Thoracic aorta (tissue), 2 donors: ENCODE measurements around the gene PRR7. TPM values are rescaled to one million over a fixed set of nuclear protein-coding genes. Genes with fewer than 3 reads are reported as not detected.

Experiments used
- ATAC-seq: fragments of 150-250 bp; one replicate; pipeline ENCODE4 v1.8.0; 2017; ENCODE audit warnings: low read depth; ENCODE audit not compliant: insufficient number of reproducible peaks, low FRiP score
- DNase-seq: peaks from one replicate; pipeline ENCODE4 v3.0.0-alpha.2; 2020; ENCODE audit warnings: low spot score
- H3K27ac ChIP-seq, 2 donors: fragments of 200-600 bp; sonication (generic); 1 replicate in 1 of 2; 2 replicates in 1 of 2; pipeline ENCODE4 v1.5.1; 2016; ENCODE audit warnings: mild to moderate bottlenecking in 2 of 2, moderate library complexity in 2 of 2
- H3K27me3 ChIP-seq: fragments of 200-600 bp; sonication (generic); replicated peaks from 2 replicates; pipeline ENCODE4 v1.6.0; 2016; ENCODE audit warnings: mild to moderate bottlenecking; ENCODE audit not compliant: insufficient read depth
- H3K36me3 ChIP-seq: fragments of 200-600 bp; sonication (generic); one replicate; pipeline ENCODE4 v1.5.1; 2016
- H3K4me1 ChIP-seq, 2 donors: fragments of 200-600 bp; sonication (generic); 1 replicate in 1 of 2; 2 replicates in 1 of 2; pipeline versions ENCODE4 v1.5.1 to v1.6.0; 2016; ENCODE audit warnings: low read depth in 2 of 2, mild to moderate bottlenecking in 1 of 2; ENCODE audit not compliant: control insufficient read depth in 1 of 2
- H3K4me3 ChIP-seq: fragments of 200-600 bp; sonication (generic); 2 replicates; pipeline ENCODE4 v1.5.1; 2016; ENCODE audit warnings: mild to moderate bottlenecking
- H3K9me3 ChIP-seq: fragments of 200-600 bp; sonication (generic); 2 replicates; pipeline ENCODE4 v1.5.1; 2016
- CTCF ChIP-seq: fragments of 200-600 bp; sonication (generic); IDR thresholded peaks from one replicate; pipeline ENCODE4 v1.5.1; 2019; ENCODE audit warnings: antibody characterized with exemption
- total RNA-seq, 2 donors: library from RNA; depleted of rRNA; stranded (reverse); fragments of >200 nt; gene quantifications; one replicate each; pipeline versions ENCODE4 v1.1.0 to v1.2.3, GENCODE V29; 2016

Gene PRR7
- total RNA-seq, 2 donors from 2014 or later, result 4.1 to 11.0 TPM

- ATAC-seq (no peak), DNase-seq (no peak)
- Histone ChIP-seq H3K27ac (peak overlapping the region; percentile 77 to 100), H3K4me3 (peak overlapping the region; percentile 90), H3K36me3 (peaks cover 72% of the 10 kb centered on the region), H3K9me3 (no peaks in the 10 kb centered on the region), H3K27me3 (no peaks in the 10 kb centered on the region), H3K4me1 (peaks cover 53 to 95% of the 10 kb centered on the region in 2 donors)
- no peak for TF ChIP-seq CTCF
Observed at GRCh38 chr5:177490992-177491391, 44.4 kb downstream of the PRR7 start.

GRCh38 chr5:177491429-177491945 is 44.9 kb downstream of the PRR7 start:
- H3K9me3 ChIP-seq, result no peaks in the 10 kb centered on the region

GRCh38 chr5:177491983-177492746 is 45.6 kb downstream of the PRR7 start:
- ATAC-seq (no peak), DNase-seq (no peak)
- peaks cover 67% of the 10 kb centered on the region for H3K36me3 ChIP-seq
- H3K4me3 ChIP-seq, result peak overlapping the region; percentile 90
- TF ChIP-seq CTCF, result no peak
- no peaks in the 10 kb centered on the region for H3K9me3 ChIP-seq
- H3K4me1 ChIP-seq, result peaks cover 55 to 88% of the 10 kb centered on the region in 2 donors
- no peaks in the 10 kb centered on the region for H3K27me3 ChIP-seq
- H3K27ac ChIP-seq, result peak overlapping the region; percentile 100

More at GRCh38 chr5:177491429-177491945, 44.9 kb downstream of the PRR7 start:
- no peaks in the 10 kb centered on the region for H3K27me3 ChIP-seq
- peak; percentile 94 for TF ChIP-seq CTCF
- peaks cover 72% of the 10 kb centered on the region for H3K36me3 ChIP-seq
- H3K4me3 ChIP-seq, result peak overlapping the region; percentile 90
- ATAC-seq (no peak), DNase-seq (no peak)
- H3K27ac ChIP-seq, result peak overlapping the region; percentile 77 to 100
- H3K4me1 ChIP-seq, result peaks cover 55 to 93% of the 10 kb centered on the region in 2 donors

- TF ChIP-seq CTCF, result no peak
- peak overlapping the region; percentile 90 for H3K4me3 ChIP-seq
- DNase-seq (no peak), ATAC-seq (no peak)
- H3K36me3 ChIP-seq, result peaks cover 60% of the 10 kb centered on the region
- no peaks in the 10 kb centered on the region for H3K27me3 ChIP-seq
- H3K9me3 ChIP-seq, result no peaks in the 10 kb centered on the region
- peaks cover 55 to 82% of the 10 kb centered on the region in 2 donors for H3K4me1 ChIP-seq
- peak overlapping the region; percentile 100 for H3K27ac ChIP-seq
Observed at GRCh38 chr5:177492841-177493240, 46.2 kb downstream of the PRR7 start.

GRCh38 chr5:177493795-177494345 is 47.3 kb downstream of the PRR7 start:
- ATAC-seq, result no peak
- Histone ChIP-seq H3K36me3 (peaks cover 50% of the 10 kb centered on the region), H3K27ac (peak overlapping the region; percentile 100), H3K4me1 (peaks cover 55 to 84% of the 10 kb centered on the region in 2 donors), H3K27me3 (no peaks in the 10 kb centered on the region), H3K4me3 (peak overlapping the region; percentile 90), H3K9me3 (no peaks in the 10 kb centered on the region)
- no peak for TF ChIP-seq CTCF
- DNase-seq, result no peak
